ENCODE measurements around the gene ME2. TPM values are rescaled to one million over a fixed set of nuclear protein-coding genes. Genes with fewer than 3 reads are reported as not detected.

ME2 gene
- total and polyA plus RNA-seq, 2 donors (not counting 1 experiment from before 2014, with no cell fraction given) = 28.4 to 57.8 TPM

DNA sequence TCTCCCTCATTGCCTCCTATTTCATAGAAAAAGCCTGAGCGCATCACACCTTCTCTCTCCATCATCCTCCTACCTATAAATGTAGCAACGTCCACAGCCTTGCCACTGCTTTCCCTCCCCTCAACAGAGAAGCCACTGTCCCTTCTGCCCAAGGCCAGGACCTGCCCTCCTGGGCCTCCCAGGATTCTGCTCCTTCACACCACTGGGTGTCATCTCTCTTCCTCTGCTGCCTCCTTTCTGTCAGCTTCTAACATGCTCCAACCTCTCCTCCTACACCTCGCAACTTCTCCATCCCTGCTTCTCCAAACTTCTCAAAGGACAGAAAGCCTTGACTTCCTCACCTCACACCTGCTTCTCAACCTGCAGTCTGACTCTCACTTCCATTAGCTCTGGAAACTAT is 21.2 kb upstream of the ME2 start:
- Histone ChIP-seq H3K4me1 (ENCODE audit: control insufficient read depth in 2 of 2, insufficient read depth in 2 of 2, low read length in 2 of 2) (peaks cover 11 to 13% of the 10 kb centered on the region in 2 donors), H3K27me3 (replicated peaks in 1 of 4; ENCODE audit: control extremely low read depth in 1 of 4, control insufficient read depth in 3 of 4, insufficient read depth in 4 of 4, low read length in 3 of 4) (peaks cover 0 to 6% (median 1%) of the 10 kb centered on the region in 4 experiments), H4K20me1 (ENCODE audit: control insufficient read depth, insufficient read depth, low read length, poor library complexity, severe bottlenecking) (no peaks in the 10 kb centered on the region), H2AFZ (ENCODE audit: insufficient read depth, low read depth, low read length, poor library complexity, severe bottlenecking) (no peak overlapping the region), H3K9ac (ENCODE audit: low read length) (no peak overlapping the region), H3K9me3 (ENCODE audit: control extremely low read depth in 1 of 3, control insufficient read depth in 2 of 3, insufficient read depth in 1 of 3, low read length in 2 of 3) (peaks cover 0 to 10% (median 8%) of the 10 kb centered on the region in 3 donors), H3K36me3 (replicated peaks in 1 of 2; ENCODE audit: control extremely low read depth in 1 of 2, control insufficient read depth in 1 of 2, extremely low read depth in 1 of 2, insufficient read depth in 2 of 2, low read length in 1 of 2) (no peaks in the 10 kb centered on the region), H3K27ac (ENCODE audit: low read length in 2 of 2) (no peak overlapping the region), H3K4me3 (ENCODE audit: control extremely low read depth in 1 of 5, extremely low read depth in 1 of 5, insufficient read depth in 1 of 5, low read depth in 2 of 5, low read length in 4 of 5) (no peak overlapping the region), H3K4me2 (replicated peaks; ENCODE audit: low read depth, low read length, poor library complexity, severe bottlenecking) (no peak overlapping the region), H3K79me2 (ENCODE audit: control insufficient read depth, insufficient read depth, low read length) (no peaks in the 10 kb centered on the region)
- no peak overlapping the region for H3K4me3 Mint-ChIP-seq
- POLR2A ChIA-PET = no interaction called here
- DNase-seq (no peak), ATAC-seq (ENCODE audit: low read depth) (no peak)
- TF ChIP-seq EZH2 (IDR thresholded peaks at IDR 0.05; ENCODE audit: borderline replicate concordance, insufficient read depth, low read depth, low read length, poor library complexity, severe bottlenecking) = no peak
- TF ChIP-seq, protein P1, sequence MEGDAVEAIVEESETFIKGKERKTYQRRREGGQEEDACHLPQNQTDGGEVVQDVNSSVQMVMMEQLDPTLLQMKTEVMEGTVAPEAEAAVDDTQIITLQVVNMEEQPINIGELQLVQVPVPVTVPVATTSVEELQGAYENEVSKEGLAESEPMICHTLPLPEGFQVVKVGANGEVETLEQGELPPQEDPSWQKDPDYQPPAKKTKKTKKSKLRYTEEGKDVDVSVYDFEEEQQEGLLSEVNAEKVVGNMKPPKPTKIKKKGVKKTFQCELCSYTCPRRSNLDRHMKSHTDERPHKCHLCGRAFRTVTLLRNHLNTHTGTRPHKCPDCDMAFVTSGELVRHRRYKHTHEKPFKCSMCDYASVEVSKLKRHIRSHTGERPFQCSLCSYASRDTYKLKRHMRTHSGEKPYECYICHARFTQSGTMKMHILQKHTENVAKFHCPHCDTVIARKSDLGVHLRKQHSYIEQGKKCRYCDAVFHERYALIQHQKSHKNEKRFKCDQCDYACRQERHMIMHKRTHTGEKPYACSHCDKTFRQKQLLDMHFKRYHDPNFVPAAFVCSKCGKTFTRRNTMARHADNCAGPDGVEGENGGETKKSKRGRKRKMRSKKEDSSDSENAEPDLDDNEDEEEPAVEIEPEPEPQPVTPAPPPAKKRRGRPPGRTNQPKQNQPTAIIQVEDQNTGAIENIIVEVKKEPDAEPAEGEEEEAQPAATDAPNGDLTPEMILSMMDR (IDR thresholded peaks at IDR 0.05) = no peak
- H3K27me3 Mint-ChIP-seq = peaks cover 4% of the 10 kb centered on the region
- no peak overlapping the region for H3K27ac Mint-ChIP-seq
- CTCF ChIA-PET = no interaction called here
- peaks cover 10% of the 10 kb centered on the region for H3K4me1 Mint-ChIP-seq
- H3K9me3 Mint-ChIP-seq (ENCODE audit: insufficient read depth) = no peaks in the 10 kb centered on the region
- WGBS (ENCODE audit: insufficient coverage) = 95% methylated on average over 3 of the region's 3 CpGs
- intact Hi-C loops (cut with micrococcal nuclease) = no loop called here

- CTCF ChIA-PET = interaction anchor here (0.7 kb wide), 1 partner anchor 11 kb away, joined by 3 read pairs; no protein-coding TSS in a partner anchor
- POLR2A ChIA-PET = no interaction called here
- Histone ChIP-seq H3K9me3 (ENCODE audit: control extremely low read depth in 1 of 3, control insufficient read depth in 2 of 3, insufficient read depth in 1 of 3, low read length in 2 of 3) (peaks cover 0 to 2% (median 0%) of the 10 kb centered on the region in 3 donors), H3K27ac (ENCODE audit: low read length in 2 of 2) (no peak overlapping the region), H3K4me2 (replicated peaks; ENCODE audit: low read depth, low read length, poor library complexity, severe bottlenecking) (no peak overlapping the region), H3K79me2 (ENCODE audit: control insufficient read depth, insufficient read depth, low read length) (no peaks in the 10 kb centered on the region), H3K9ac (ENCODE audit: low read length) (no peak overlapping the region), H3K27me3 (replicated peaks in 1 of 4; ENCODE audit: control extremely low read depth in 1 of 4, control insufficient read depth in 3 of 4, insufficient read depth in 4 of 4, low read length in 3 of 4) (peaks cover 0 to 6% (median 0%) of the 10 kb centered on the region in 4 experiments), H4K20me1 (ENCODE audit: control insufficient read depth, insufficient read depth, low read length, poor library complexity, severe bottlenecking) (no peaks in the 10 kb centered on the region), H3K36me3 (replicated peaks in 1 of 2; ENCODE audit: control extremely low read depth in 1 of 2, control insufficient read depth in 1 of 2, extremely low read depth in 1 of 2, insufficient read depth in 2 of 2, low read length in 1 of 2) (no peaks in the 10 kb centered on the region), H2AFZ (ENCODE audit: insufficient read depth, low read depth, low read length, poor library complexity, severe bottlenecking) (no peak overlapping the region), H3K4me3 (ENCODE audit: control extremely low read depth in 1 of 5, extremely low read depth in 1 of 5, insufficient read depth in 1 of 5, low read depth in 2 of 5, low read length in 4 of 5) (no peak overlapping the region), H3K4me1 (ENCODE audit: control insufficient read depth in 2 of 2, insufficient read depth in 2 of 2, low read length in 2 of 2) (peaks cover 13 to 15% of the 10 kb centered on the region in 2 donors)
- Mint-ChIP-seq H3K27ac (no peak overlapping the region), H3K4me1 (peaks cover 10% of the 10 kb centered on the region), H3K27me3 (no peaks in the 10 kb centered on the region), H3K9me3 (ENCODE audit: insufficient read depth) (no peaks in the 10 kb centered on the region), H3K4me3 (no peak overlapping the region)
- DNase-seq = no peak
- no peak for ATAC-seq (ENCODE audit: low read depth)
- TF ChIP-seq EZH2 (IDR thresholded peaks at IDR 0.05; ENCODE audit: borderline replicate concordance, insufficient read depth, low read depth, low read length, poor library complexity, severe bottlenecking) = no peak
- TF ChIP-seq, protein P1 (IDR thresholded peaks at IDR 0.05) = no peak
- intact Hi-C loops (cut with micrococcal nuclease) = no loop called here
These were observed 18.9 kb upstream of the ME2 start for GRCh38 chr18:50859793-50860555.

All from B cell (primary cell).